Measurements from ENCODE around the gene MICAL3.
"Not testable (repeated sequence)": the region's sequence is repeated elsewhere in the genome, so short reads cannot be mapped to it uniquely, and the experiment has no call there.

Gene MICAL3

GRCh38 chr22:18059991-18060390, 35.6 kb upstream of the MICAL3 start:
- DNase-seq, result no peak

- no peak for DNase-seq
Observed at GRCh38 chr22:18059473-18059872, 35.1 kb upstream of the MICAL3 start.

- no peak for DNase-seq
Observed at GRCh38 chr22:18059094-18059417, 34.7 kb upstream of the MICAL3 start.

- DNase-seq, result no peak
Observed at GRCh38 chr22:18058371-18059093, 34.2 kb upstream of the MICAL3 start.

- no peak for DNase-seq
Observed at GRCh38 chr22:18057568-18058209, 33.3 kb upstream of the MICAL3 start.

- no peak for DNase-seq
Observed at GRCh38 chr22:18056807-18057474, 32.6 kb upstream of the MICAL3 start.

GRCh38 chr22:18056161-18056666, 31.9 kb upstream of the MICAL3 start:
- no peak for DNase-seq

GRCh38 chr22:18055619-18056160, 31.3 kb upstream of the MICAL3 start:
- DNase-seq, result no peak

GRCh38 chr22:18053216-18053946, 29.0 kb upstream of the MICAL3 start:
- not testable (repeated sequence) for DNase-seq

GRCh38 chr22:18051113-18051512, 26.8 kb upstream of the MICAL3 start:
- DNase-seq, result not testable (repeated sequence)

GRCh38 chr22:18050065-18050464, 25.7 kb upstream of the MICAL3 start:
- no peak for DNase-seq

GRCh38 chr22:18048441-18048898, 24.1 kb upstream of the MICAL3 start:
- DNase-seq, result no peak

- no peak for DNase-seq
Observed at GRCh38 chr22:18048041-18048440, 23.7 kb upstream of the MICAL3 start.

- DNase-seq, result no peak
Observed at GRCh38 chr22:18045794-18046193, 21.4 kb upstream of the MICAL3 start.

- no peak for DNase-seq
Observed at GRCh38 chr22:18044548-18045271, 20.3 kb upstream of the MICAL3 start.

GRCh38 chr22:18042685-18043084, 18.3 kb upstream of the MICAL3 start:
- DNase-seq, result no peak

GRCh38 chr22:18040898-18041297, 16.5 kb upstream of the MICAL3 start:
- DNase-seq, result not testable (repeated sequence)

GRCh38 chr22:18035751-18036150, 11.4 kb upstream of the MICAL3 start:
- no peak for DNase-seq

- no peak for DNase-seq
Observed at GRCh38 chr22:18034076-18034475, 9.7 kb upstream of the MICAL3 start.

GRCh38 chr22:18033204-18033998, 9.0 kb upstream of the MICAL3 start:
- no peak for DNase-seq

- no peak for DNase-seq
Observed at GRCh38 chr22:18032455-18033101, 8.2 kb upstream of the MICAL3 start.

Measured in RPMI8226 (cell line).